HepG2 (cell line): ENCODE data around the gene PTCRA. TPM values are rescaled to one million over a fixed set of nuclear protein-coding genes. Genes with fewer than 3 reads are reported as not detected.

Source experiments
- AGO2 ChIP-seq: fragments of 200-400 bp; formaldehyde crosslinking; optimal IDR thresholded peaks from 2 replicates; pipeline ENCODE3; 2017; ENCODE audit warnings: mild to moderate bottlenecking, low read depth, low read length, moderate library complexity
- CREB3 ChIP-seq: sonication (generic); formaldehyde crosslinking; IDR thresholded peaks from 2 replicates; pipeline ENCODE4 v1.5.0; 2020; ENCODE audit warnings: missing genetic modification reagents
- FOXA3 ChIP-seq: IDR thresholded peaks from 2 replicates; pipeline ENCODE4 v1.6.1; 2016; ENCODE audit warnings: missing genetic modification reagents, missing compliant biosample characterization
- FOXC1 ChIP-seq: sonication (generic); formaldehyde crosslinking; IDR thresholded peaks from 2 replicates; pipeline ENCODE4 v1.8.0; 2022; ENCODE audit warnings: mild to moderate bottlenecking, missing genetic modification reagents, borderline replicate concordance
- FOXJ3 ChIP-seq: sonication (generic); formaldehyde crosslinking; IDR thresholded peaks from 2 replicates; pipeline ENCODE4 v1.4.0; 2020; ENCODE audit warnings: missing genetic modification reagents, mild to moderate bottlenecking, borderline replicate concordance
- HHEX ChIP-seq: IDR thresholded peaks from 2 replicates; pipeline ENCODE4 v1.6.1; 2016; ENCODE audit warnings: control low read depth
- KDM4B ChIP-seq: sonication (generic); formaldehyde crosslinking; IDR thresholded peaks from 2 replicates; pipeline ENCODE4 v1.4.0; 2020; ENCODE audit warnings: missing genetic modification reagents
- NFYC ChIP-seq: IDR thresholded peaks from 2 replicates; pipeline ENCODE4 v1.6.1; 2016; ENCODE audit warnings: missing genetic modification reagents, missing compliant biosample characterization
- TCF7L2 ChIP-seq: IDR thresholded peaks from 2 replicates; pipeline ENCODE4 v1.6.1; 2011; ENCODE audit warnings: mild to moderate bottlenecking, low read depth, low read length, moderate library complexity
- ZFY ChIP-seq: sonication (generic); formaldehyde crosslinking; IDR thresholded peaks from 2 replicates; pipeline ENCODE4 v1.4.0; 2020; ENCODE audit warnings: missing genetic modification reagents
- ZFYVE20 ChIP-seq: sonication (generic); formaldehyde crosslinking; IDR thresholded peaks from 2 replicates; pipeline ENCODE4 v1.8.0; 2023; ENCODE audit warnings: low read depth, mild to moderate bottlenecking, moderate library complexity, missing genetic modification reagents, borderline replicate concordance
- ZNF367 ChIP-seq: sonication (generic); formaldehyde crosslinking; IDR thresholded peaks from 2 replicates; pipeline ENCODE4 v1.4.0; 2020; ENCODE audit warnings: missing genetic modification reagents, borderline replicate concordance
- ZNF414 ChIP-seq: sonication (generic); formaldehyde crosslinking; IDR thresholded peaks from 2 replicates; pipeline ENCODE4 v1.5.0; 2020; ENCODE audit warnings: missing genetic modification reagents
- ZNF569 ChIP-seq: sonication (generic); formaldehyde crosslinking; IDR thresholded peaks from 2 replicates; pipeline ENCODE4 v1.5.0; 2020; ENCODE audit warnings: mild to moderate bottlenecking, missing genetic modification reagents, moderate library complexity, borderline replicate concordance
- polyA plus RNA-seq, 8 experiments: library from polyadenylated mRNA; depleted of rRNA in 3 of 8; stranded (reverse) in 7 of 8; unstranded in 1 of 8; fragments of >200 nt; fragmentation: Illumina TruSeq in 4 of 8; extraction: Trizol in 4 of 8; gene quantifications; 2 replicates each; pipeline versions ENCODE4 v1.2.1 to v1.2.3, GENCODE V29; 2011 to 2016; ENCODE audit warnings: low read depth in 4 of 8, missing spikeins in 1 of 8, mixed read lengths in 1 of 8; ENCODE audit not compliant: insufficient read depth in 1 of 8
- total RNA-seq, 5 experiments: library from RNA; depleted of rRNA; stranded (reverse); fragments of >200 nt; fragmentation: Illumina TruSeq; extraction: Trizol; gene quantifications; 2 replicates each; pipeline ENCODE4 v1.2.3, GENCODE V29; 2016; ENCODE audit warnings: low read depth in 1 of 5
- TF ChIP-seq, protein P1 (sequence below): sonication (generic); formaldehyde crosslinking; IDR thresholded peaks from 2 replicates; pipeline ENCODE4 v1.4.0; 2020; ENCODE audit warnings: missing genetic modification reagents, mild to moderate bottlenecking, borderline replicate concordance
- TF ChIP-seq, protein P2 (sequence below): sonication (generic); formaldehyde crosslinking; IDR thresholded peaks from 2 replicates; pipeline ENCODE4 v1.4.0; 2020; ENCODE audit warnings: missing genetic modification reagents, mild to moderate bottlenecking, borderline replicate concordance
- TF ChIP-seq, protein P3 (sequence below), 2 experiments: sonication (generic) in 1 of 2; formaldehyde crosslinking in 1 of 2; IDR thresholded peaks; 2 replicates each; pipeline versions ENCODE4 v1.4.0 to v1.6.1; 2018 to 2020; ENCODE audit warnings: missing genetic modification reagents in 2 of 2, borderline replicate concordance in 1 of 2, low read depth in 1 of 2, mild to moderate bottlenecking in 1 of 2, missing biosample characterization in 1 of 2

PTCRA gene
- total and polyA plus RNA-seq, 2 of the 13 experiments (the other 11 are each of a cell fraction or from before 2014, with no cell fraction given), result not detected

- TF ChIP-seq FOXC1 (peak; percentile 86), ZNF367 (CRISPR knock-in tag) (no peak), ZFY (CRISPR knock-in tag) (peak; percentile 56), KDM4B (no peak), ZNF414 (CRISPR knock-in tag) (peak; percentile 61; the same call in 1 of the 2 replicates), TCF7L2 (no peak), HHEX (no peak), NFYC (CRISPR knock-in tag) (peak; percentile 79), ZNF569 (CRISPR knock-in tag) (no peak), ZFYVE20 (no peak), AGO2 (peak; percentile 59), FOXA3 (CRISPR knock-in tag) (0 out of 2 replicates have a peak, but pooled peaks have one; percentile 30), FOXJ3 (peak; percentile 42; the same call in 1 of the 2 replicates), CREB3 (peak; percentile 63; the same call in 1 of the 2 replicates)
- TF ChIP-seq, protein P1, sequence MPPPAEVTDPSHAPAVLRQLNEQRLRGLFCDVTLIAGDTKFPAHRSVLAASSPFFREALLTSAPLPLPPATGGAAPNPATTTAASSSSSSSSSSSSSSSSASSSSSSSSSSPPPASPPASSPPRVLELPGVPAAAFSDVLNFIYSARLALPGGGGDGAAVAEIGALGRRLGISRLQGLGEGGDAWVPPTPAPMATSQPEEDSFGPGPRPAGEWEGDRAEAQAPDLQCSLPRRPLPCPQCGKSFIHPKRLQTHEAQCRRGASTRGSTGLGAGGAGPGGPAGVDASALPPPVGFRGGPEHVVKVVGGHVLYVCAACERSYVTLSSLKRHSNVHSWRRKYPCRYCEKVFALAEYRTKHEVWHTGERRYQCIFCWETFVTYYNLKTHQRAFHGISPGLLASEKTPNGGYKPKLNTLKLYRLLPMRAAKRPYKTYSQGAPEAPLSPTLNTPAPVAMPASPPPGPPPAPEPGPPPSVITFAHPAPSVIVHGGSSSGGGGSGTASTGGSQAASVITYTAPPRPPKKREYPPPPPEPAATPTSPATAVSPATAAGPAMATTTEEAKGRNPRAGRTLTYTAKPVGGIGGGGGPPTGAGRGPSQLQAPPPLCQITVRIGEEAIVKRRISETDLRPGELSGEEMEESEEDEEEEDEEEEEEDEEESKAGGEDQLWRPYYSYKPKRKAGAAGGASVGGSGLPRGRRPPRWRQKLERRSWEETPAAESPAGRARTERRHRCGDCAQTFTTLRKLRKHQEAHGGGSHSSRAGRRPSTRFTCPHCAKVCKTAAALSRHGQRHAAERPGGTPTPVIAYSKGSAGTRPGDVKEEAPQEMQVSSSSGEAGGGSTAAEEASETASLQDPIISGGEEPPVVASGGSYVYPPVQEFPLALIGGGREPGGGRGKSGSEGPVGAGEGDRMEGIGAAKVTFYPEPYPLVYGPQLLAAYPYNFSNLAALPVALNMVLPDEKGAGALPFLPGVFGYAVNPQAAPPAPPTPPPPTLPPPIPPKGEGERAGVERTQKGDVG (CRISPR knock-in tag), result peak; percentile 70; the same call in 1 of the 2 replicates
- TF ChIP-seq, protein P2, sequence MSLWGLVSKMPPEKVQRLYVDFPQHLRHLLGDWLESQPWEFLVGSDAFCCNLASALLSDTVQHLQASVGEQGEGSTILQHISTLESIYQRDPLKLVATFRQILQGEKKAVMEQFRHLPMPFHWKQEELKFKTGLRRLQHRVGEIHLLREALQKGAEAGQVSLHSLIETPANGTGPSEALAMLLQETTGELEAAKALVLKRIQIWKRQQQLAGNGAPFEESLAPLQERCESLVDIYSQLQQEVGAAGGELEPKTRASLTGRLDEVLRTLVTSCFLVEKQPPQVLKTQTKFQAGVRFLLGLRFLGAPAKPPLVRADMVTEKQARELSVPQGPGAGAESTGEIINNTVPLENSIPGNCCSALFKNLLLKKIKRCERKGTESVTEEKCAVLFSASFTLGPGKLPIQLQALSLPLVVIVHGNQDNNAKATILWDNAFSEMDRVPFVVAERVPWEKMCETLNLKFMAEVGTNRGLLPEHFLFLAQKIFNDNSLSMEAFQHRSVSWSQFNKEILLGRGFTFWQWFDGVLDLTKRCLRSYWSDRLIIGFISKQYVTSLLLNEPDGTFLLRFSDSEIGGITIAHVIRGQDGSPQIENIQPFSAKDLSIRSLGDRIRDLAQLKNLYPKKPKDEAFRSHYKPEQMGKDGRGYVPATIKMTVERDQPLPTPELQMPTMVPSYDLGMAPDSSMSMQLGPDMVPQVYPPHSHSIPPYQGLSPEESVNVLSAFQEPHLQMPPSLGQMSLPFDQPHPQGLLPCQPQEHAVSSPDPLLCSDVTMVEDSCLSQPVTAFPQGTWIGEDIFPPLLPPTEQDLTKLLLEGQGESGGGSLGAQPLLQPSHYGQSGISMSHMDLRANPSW (CRISPR knock-in tag), result no peak
- TF ChIP-seq, protein P3, sequence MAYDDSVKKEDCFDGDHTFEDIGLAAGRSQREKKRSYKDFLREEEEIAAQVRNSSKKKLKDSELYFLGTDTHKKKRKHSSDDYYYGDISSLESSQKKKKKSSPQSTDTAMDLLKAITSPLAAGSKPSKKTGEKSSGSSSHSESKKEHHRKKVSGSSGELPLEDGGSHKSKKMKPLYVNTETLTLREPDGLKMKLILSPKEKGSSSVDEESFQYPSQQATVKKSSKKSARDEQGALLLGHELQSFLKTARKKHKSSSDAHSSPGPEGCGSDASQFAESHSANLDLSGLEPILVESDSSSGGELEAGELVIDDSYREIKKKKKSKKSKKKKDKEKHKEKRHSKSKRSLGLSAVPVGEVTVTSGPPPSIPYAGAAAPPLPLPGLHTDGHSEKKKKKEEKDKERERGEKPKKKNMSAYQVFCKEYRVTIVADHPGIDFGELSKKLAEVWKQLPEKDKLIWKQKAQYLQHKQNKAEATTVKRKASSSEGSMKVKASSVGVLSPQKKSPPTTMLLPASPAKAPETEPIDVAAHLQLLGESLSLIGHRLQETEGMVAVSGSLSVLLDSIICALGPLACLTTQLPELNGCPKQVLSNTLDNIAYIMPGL (CRISPR knock-in tag; IDR thresholded peaks at IDR 0.05; ENCODE audit: borderline replicate concordance in 1 of 2, low read depth in 1 of 2), result peak in 1 of 2 experiments; percentile 82; a peak in 2 of 4 replicates
Measured at GRCh38 chr6:42960243-42961019, 44.6 kb downstream of the PTCRA start, which contains the start of gene GNMT (continued).
